Common myeloid progenitor, CD34-positive (primary cell): Measurements from ENCODE around the gene PNLIPRP1.

Source experiments
- CTCF ChIA-PET: fragments of 350-600 bp; sonication (Branson Sonifier 250); formaldehyde crosslinking; loops from one replicate; lab custom pipeline; 2021; ENCODE audit warnings: antibody characterized with exemption; lab: Charles Lee
- POLR2A ChIA-PET: fragments of 350-600 bp; sonication (Branson Sonifier 250); formaldehyde crosslinking; loops from one replicate; lab custom pipeline; 2021; ENCODE audit warnings: antibody characterized with exemption; lab: Charles Lee
- DNase-seq, 3 donors: peaks; one replicate each; pipeline versions ENCODE4 v3.0.0 to v3.0.0-alpha.2; 2013
- H3K27ac ChIP-seq, 2 experiments: 1 replicate in 1 of 2; 2 replicates in 1 of 2; pipeline ENCODE4 v1.7.0; 2013; ENCODE audit warnings: inconsistent platforms in 2 of 2, low read length in 2 of 2, mild to moderate bottlenecking in 2 of 2, low read depth in 1 of 2, moderate library complexity in 1 of 2; ENCODE audit not compliant: severe bottlenecking in 2 of 2, insufficient read depth in 1 of 2, poor library complexity in 1 of 2
- H3K27me3 ChIP-seq, 5 experiments: replicated peaks in 2 of 5; 1 replicate in 3 of 5; 2 replicates in 2 of 5; pipeline versions ENCODE4 v1.6.1 to v1.7.0; 2013; ENCODE audit warnings: low read length in 4 of 5, mild to moderate bottlenecking in 2 of 5, moderate library complexity in 2 of 5, inconsistent platforms in 1 of 5; ENCODE audit not compliant: insufficient read depth in 5 of 5, control insufficient read depth in 4 of 5
- H3K36me3 ChIP-seq, 4 experiments: 1 replicate in 2 of 4; 2 replicates in 2 of 4; pipeline versions ENCODE4 v1.6.1 to v1.7.0; 2013; ENCODE audit warnings: low read length in 3 of 4, control low read depth in 1 of 4, mild to moderate bottlenecking in 1 of 4; ENCODE audit not compliant: control insufficient read depth in 4 of 4, insufficient read depth in 4 of 4
- H3K4me1 ChIP-seq, 4 experiments: 1 replicate in 3 of 4; 2 replicates in 1 of 4; pipeline versions ENCODE4 v1.6.1 to v1.7.1; 2013; ENCODE audit warnings: low read length in 3 of 4, mild to moderate bottlenecking in 3 of 4, control low read depth in 1 of 4, inconsistent platforms in 1 of 4, moderate library complexity in 1 of 4; ENCODE audit not compliant: control insufficient read depth in 4 of 4, insufficient read depth in 4 of 4; ENCODE audit errors: control extremely low read depth in 1 of 4
- H3K4me3 ChIP-seq, 7 experiments: 1 replicate in 4 of 7; 2 replicates in 3 of 7; pipeline versions ENCODE4 v1.5.1 to v1.7.0; 2013; ENCODE audit warnings: mild to moderate bottlenecking in 7 of 7, low read length in 6 of 7, moderate library complexity in 6 of 7, inconsistent platforms in 2 of 7, low read depth in 2 of 7, control low read depth in 1 of 7; ENCODE audit not compliant: insufficient read depth in 4 of 7, control insufficient read depth in 1 of 7; ENCODE audit errors: extremely low read depth in 1 of 7
- H3K9me3 ChIP-seq, 5 experiments: 1 replicate in 4 of 5; 2 replicates in 1 of 5; pipeline versions ENCODE4 v1.6.1 to v1.7.1; 2013; ENCODE audit warnings: low read length in 4 of 5, mild to moderate bottlenecking in 2 of 5, inconsistent platforms in 1 of 5, low read depth in 1 of 5, moderate library complexity in 1 of 5; ENCODE audit not compliant: control insufficient read depth in 4 of 5, insufficient read depth in 2 of 5; ENCODE audit errors: control extremely low read depth in 1 of 5
- WGBS: methylation state at CpG from one replicate; pipeline ENCODE4 v1.1.5; 2013; ENCODE audit not compliant: insufficient coverage; 5-methylcytosine and 5-hydroxymethylcytosine counted together

The PNLIPRP1 gene

DNA sequence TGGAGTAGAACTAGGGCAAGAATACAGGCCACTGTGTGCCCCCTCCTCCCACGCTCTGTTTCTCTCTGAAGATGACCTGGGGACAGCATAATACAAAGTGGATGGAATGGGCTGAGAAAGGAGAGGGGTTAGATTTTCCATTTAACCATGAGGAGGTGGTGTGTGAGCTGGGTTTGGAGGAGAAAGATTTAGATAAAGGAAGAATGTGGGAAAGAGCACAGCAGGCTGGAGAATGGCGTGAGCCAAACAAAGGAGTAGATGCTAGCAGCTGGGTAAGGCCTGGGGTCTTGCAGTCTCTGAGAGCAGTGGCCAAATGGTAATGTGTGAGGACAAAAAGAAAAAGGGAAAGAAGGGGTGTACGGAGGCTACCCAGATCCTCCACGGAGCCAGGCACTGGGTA, 38.6 kb downstream of the PNLIPRP1 start:
- Histone ChIP-seq H3K27ac (no peak overlapping the region), H3K36me3 (no peaks in the 10 kb centered on the region), H3K27me3 (peaks cover 5 to 48% (median 9%) of the 10 kb centered on the region in 5 experiments), H3K4me1 (peaks cover 0 to 3% (median 1%) of the 10 kb centered on the region in 4 experiments), H3K9me3 (no peaks in the 10 kb centered on the region), H3K4me3 (no peak overlapping the region)
- WGBS, result 90% methylated on average over 3 of the region's 4 CpGs
- DNase-seq, result no peak
- POLR2A ChIA-PET, result interaction anchor here (0.6 kb wide), 1 partner anchor 72 kb away, joined by 3 read pairs; no protein-coding TSS in a partner anchor
- CTCF ChIA-PET, result no interaction called here

DNA sequence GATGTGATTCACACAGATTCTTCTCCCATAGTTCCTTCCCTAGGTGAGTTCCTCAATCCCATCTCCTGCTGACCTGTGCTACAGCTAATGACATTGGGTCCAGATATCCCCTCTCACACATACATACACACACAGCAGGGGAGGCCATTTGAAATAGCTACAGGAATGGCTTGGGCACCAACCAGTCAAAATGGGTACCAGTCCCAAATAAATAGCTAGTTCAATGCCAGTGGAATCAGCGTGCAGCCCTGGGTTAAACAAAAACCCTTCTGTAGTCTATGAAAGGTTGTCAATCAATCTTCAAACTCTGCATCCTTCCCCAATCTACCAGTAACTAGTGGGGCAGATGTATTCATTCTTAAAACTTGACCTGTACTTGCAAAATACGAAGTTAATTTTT, 39.3 kb downstream of the PNLIPRP1 start:
- ChIA-PET CTCF (no interaction called here), POLR2A (no interaction called here)
- WGBS, result 100% methylated on average over 2 of the region's 2 CpGs
- H3K4me3 ChIP-seq, result no peak overlapping the region
- peaks cover 5 to 46% (median 9%) of the 10 kb centered on the region in 5 experiments for H3K27me3 ChIP-seq
- H3K4me1 ChIP-seq, result peaks cover 0 to 3% (median 1%) of the 10 kb centered on the region in 4 experiments
- H3K36me3 ChIP-seq, result no peaks in the 10 kb centered on the region
- H3K27ac ChIP-seq, result no peak overlapping the region
- no peak for DNase-seq
- H3K9me3 ChIP-seq, result no peaks in the 10 kb centered on the region

DNA sequence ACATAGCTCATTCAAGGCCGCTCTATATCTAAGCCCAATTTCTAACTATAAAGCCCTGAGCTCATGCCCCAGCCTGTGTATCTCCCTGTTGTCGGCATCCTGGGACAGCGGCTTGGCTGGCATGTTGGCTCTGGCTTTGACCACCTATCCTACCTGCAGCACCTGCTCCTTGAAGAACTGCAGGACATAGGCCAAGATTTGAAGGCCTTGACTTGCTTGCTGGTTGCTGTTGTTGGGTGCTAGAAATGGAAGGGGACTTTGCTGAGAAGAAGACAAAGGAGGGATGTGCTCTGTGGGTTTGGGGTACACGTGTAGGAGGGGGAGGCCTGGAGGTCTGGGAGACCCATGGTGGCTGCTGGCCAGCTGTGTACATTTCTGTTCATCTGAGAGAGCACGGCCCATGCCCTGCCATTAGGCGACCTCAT, 41.1 kb downstream of the PNLIPRP1 start:
- Histone ChIP-seq H3K4me3 (no peak overlapping the region), H3K27ac (no peak overlapping the region), H3K4me1 (peaks cover 0 to 3% (median 1%) of the 10 kb centered on the region in 4 experiments), H3K9me3 (no peaks in the 10 kb centered on the region), H3K36me3 (no peaks in the 10 kb centered on the region), H3K27me3 (peaks cover 8 to 32% (median 9%) of the 10 kb centered on the region in 5 experiments)
- 95% methylated on average over 6 of the region's 6 CpGs for WGBS
- ChIA-PET CTCF (no interaction called here), POLR2A (no interaction called here)
- no peak for DNase-seq

DNA sequence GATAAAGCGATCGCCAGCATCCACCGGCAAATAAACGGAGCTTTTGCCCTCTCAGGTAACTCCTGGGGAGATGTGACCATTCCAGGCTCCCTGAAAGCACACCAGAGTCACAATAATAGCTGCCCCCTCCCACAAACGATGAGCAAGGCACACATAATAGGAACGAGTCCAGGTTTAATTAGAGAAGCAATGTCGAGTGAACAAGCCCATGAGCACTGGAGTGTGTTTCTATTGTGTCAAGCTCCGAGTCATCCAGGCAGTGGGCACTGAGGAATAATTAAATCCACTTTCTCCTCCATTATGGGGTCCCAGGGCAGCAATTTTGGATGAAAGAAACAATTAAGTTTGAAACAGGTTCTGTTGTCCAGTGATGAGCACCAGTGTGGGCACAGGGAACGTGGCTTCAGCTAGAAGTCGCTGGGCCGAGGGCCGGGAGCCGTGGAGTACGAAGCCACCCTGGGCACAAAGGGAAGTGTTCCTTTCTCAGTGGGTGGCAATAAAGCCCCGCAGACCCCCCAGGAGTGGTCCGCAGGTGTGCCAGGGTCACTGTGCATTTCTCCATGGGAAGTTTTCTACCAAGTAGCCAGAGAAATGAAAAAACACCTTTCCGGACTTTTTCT, 41.9 kb downstream of the PNLIPRP1 start:
- Histone ChIP-seq H3K27ac (no peak overlapping the region), H3K4me3 (no peak overlapping the region), H3K9me3 (no peaks in the 10 kb centered on the region), H3K36me3 (no peaks in the 10 kb centered on the region), H3K4me1 (peaks cover 0 to 2% (median under 1%) of the 10 kb centered on the region in 4 experiments), H3K27me3 (peaks cover 2 to 23% (median 8%) of the 10 kb centered on the region in 5 experiments)
- 96% methylated on average over 16 of the region's 17 CpGs for WGBS
- ChIA-PET CTCF (no interaction called here), POLR2A (interaction anchor here (0.5 kb wide), 1 partner anchor 81 kb away, joined by 3 read pairs; no protein-coding TSS in a partner anchor)
- no peak for DNase-seq

DNA sequence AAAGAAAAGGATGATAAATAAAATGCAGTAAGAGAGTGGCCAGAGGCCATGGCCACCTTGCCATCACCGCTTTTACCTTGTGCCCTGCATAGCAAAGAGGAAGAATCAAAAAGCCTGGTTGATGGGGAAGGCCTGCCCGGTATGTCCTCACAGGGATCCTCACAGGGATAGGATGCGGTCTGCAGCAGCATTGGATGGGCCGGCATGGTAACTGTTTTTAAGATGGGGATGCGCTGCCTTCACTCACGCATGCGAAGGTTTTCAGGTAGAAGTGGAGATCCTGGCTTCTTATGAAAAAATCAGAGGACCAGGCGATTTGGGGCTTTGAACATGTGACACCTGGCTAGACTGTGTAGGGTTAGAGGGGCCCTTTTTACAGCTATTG, 42.4 kb downstream of the PNLIPRP1 start:
- H3K27ac ChIP-seq, result no peak overlapping the region
- H3K4me1 ChIP-seq, result no peaks in the 10 kb centered on the region
- no peaks in the 10 kb centered on the region for H3K36me3 ChIP-seq
- H3K9me3 ChIP-seq, result no peaks in the 10 kb centered on the region
- ChIA-PET CTCF (no interaction called here), POLR2A (no interaction called here)
- WGBS, result 89% methylated on average over 7 of the region's 8 CpGs
- no peak for DNase-seq
- no peak overlapping the region for H3K4me3 ChIP-seq
- peaks cover 2 to 20% (median 12%) of the 10 kb centered on the region in 5 experiments for H3K27me3 ChIP-seq

DNA sequence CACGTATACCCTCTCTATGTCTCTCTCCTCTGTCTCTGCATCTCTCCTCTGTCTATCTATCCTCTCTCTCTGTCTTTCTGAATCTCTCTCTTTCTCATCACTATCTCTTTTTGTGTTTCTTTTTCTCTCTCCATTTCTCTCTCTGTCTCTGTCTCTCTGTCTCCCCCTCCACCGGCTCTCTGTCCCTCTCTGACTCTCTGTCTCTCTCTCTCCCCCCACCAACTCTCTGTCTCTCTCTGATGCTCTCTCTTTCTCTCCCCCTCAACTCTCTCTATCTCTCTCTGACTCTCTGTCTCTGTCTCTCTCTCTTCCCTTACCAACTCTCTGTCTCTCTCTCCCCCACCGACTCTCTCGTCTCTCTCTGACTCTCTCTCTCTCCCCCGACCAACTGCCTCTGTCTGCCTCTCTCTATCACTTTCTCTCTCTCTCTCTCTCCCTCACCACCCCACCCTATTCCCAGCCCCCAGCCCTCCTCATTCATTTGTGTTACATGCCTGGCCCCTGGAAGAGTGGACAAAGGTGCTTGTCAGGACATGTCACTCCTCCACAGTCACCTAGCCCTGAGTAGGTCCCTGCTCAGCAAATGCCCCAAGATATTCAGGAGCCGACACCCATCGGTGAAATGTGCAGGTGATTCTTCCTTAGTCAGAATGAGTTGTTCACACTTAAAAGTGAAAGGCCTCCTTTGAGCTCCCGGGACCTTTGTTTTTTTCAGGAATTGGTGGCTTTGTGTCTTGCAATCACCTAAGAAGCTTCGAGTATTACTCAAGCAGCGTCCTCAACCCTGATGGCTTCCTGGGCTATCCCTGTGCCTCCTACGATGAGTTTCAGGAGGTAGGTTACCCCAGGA, 43.6 kb downstream of the PNLIPRP1 start:
- Histone ChIP-seq H3K27ac (no peak overlapping the region), H3K27me3 (peaks cover 2 to 12% (median 11%) of the 10 kb centered on the region in 5 experiments), H3K4me3 (no peak overlapping the region), H3K9me3 (no peaks in the 10 kb centered on the region), H3K4me1 (no peaks in the 10 kb centered on the region), H3K36me3 (no peaks in the 10 kb centered on the region)
- ChIA-PET CTCF (no interaction called here), POLR2A (no interaction called here)
- DNase-seq, result no peak
- 93% methylated on average over 9 of the region's 11 CpGs for WGBS

DNA sequence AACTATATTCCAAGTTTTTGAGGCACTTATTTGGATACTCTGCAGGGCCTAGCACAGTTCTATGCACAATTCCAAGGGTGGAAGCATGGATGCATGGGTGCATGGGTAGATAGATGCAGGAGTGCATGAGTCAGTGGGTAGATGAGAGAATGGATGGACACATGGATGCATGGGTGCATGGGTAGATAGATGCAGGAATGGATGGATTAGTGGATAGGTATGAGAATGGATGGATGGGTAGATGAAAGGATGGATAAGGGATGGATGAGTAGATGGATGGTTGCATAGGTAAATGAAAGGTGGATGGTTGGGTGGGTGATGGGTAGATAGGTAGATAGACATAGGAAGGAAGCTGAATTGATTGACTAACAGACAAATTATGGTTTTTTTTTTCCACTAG, 45.6 kb downstream of the PNLIPRP1 start:
- Histone ChIP-seq H3K4me3 (no peak overlapping the region), H3K27me3 (peaks cover 0 to 15% (median 1%) of the 10 kb centered on the region in 5 experiments), H3K27ac (no peak overlapping the region), H3K9me3 (peaks cover 0 to 4% (median 0%) of the 10 kb centered on the region in 5 experiments), H3K36me3 (no peaks in the 10 kb centered on the region), H3K4me1 (no peaks in the 10 kb centered on the region)
- POLR2A ChIA-PET, result no interaction called here
- CTCF ChIA-PET, result no interaction called here
- DNase-seq, result no peak
